ENCODE measurements around the gene TCF25. TPM values are rescaled to one million over a fixed set of nuclear protein-coding genes. Genes with fewer than 3 reads are reported as not detected.

TCF25 gene
- total RNA-seq, 1 experiment from 2014 or later, result 79.6 TPM

DNA sequence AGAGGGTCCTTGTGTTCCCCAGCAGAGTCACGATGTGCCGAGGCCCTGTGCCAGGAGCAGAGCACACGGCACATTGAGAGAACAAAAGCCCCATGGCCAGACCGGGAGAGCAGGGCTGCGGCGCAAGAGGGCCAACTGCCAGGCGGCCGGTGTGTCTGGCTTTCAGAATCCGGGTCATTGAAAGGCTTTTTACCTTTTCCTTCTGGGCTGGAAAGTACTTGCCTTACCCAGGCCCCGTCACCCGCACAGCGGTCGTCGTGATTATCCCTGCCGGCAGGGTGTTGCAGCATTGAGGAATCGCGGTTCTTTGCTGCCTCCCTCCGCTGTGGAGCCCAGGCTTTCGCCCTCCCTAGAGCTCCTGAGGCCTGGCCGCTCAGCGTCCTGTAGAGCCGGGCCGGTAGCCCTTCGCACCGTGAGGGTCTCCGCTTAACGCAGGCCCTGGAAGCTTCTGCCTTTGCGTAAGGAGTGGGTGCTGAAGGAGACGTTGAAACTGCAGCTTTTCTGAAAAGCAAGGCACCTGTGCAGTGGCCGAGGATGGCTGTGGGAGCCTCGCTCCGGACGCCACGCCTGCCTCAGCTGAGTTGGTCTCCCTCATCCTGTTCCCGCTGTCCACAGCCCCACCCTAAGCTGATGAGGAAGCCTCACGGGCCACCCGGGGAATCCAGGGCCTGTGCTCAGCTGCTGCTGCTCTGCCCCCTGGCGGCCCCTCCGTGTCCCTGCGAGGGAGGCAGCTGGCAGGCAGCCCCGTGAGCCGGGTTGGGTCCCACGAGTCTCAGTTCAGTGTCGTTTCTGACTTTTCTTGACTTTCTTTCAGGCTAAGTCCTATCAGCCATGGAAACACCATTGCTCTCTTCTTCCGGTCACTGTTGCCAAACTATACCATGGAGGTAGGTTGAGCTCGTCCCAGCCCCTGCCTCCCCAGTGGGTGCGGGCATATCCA lies 36.7 kb downstream of the TCF25 start:
- Histone ChIP-seq H3F3A (ENCODE audit: low read length, unreplicated experiment) (no peaks in the 10 kb centered on the region), H3K4me2 (ENCODE audit: low read length) (no peak overlapping the region), H4K20me1 (ENCODE audit: low read length) (no peaks in the 10 kb centered on the region), H3K79me2 (ENCODE audit: low read length) (no peaks in the 10 kb centered on the region), H2AFZ (ENCODE audit: low read length) (no peak overlapping the region), H3K36me3 (ENCODE audit: low read depth, low read length) (peaks cover 23% of the 10 kb centered on the region), H3K9me3 (ENCODE audit: low read length) (no peaks in the 10 kb centered on the region), H3K27ac (ENCODE audit: low read length) (no peak overlapping the region), H3K4me1 (ENCODE audit: insufficient read depth, low read length) (no peaks in the 10 kb centered on the region), H3K27me3 (ENCODE audit: low read length) (no peaks in the 10 kb centered on the region), H3K9me2 (replicated peaks; ENCODE audit: low read length) (no peaks in the 10 kb centered on the region), H3K9ac (ENCODE audit: low read length) (no peak overlapping the region), H3K4me3 (ENCODE audit: low read length) (no peak overlapping the region)
- no TSS peak for BruUV-seq (replicated peaks)
- ChIA-PET CTCF (no interaction called here), POLR2A (ENCODE audit: unreplicated experiment) (no interaction called here)
- TF ChIP-seq, protein P1, sequence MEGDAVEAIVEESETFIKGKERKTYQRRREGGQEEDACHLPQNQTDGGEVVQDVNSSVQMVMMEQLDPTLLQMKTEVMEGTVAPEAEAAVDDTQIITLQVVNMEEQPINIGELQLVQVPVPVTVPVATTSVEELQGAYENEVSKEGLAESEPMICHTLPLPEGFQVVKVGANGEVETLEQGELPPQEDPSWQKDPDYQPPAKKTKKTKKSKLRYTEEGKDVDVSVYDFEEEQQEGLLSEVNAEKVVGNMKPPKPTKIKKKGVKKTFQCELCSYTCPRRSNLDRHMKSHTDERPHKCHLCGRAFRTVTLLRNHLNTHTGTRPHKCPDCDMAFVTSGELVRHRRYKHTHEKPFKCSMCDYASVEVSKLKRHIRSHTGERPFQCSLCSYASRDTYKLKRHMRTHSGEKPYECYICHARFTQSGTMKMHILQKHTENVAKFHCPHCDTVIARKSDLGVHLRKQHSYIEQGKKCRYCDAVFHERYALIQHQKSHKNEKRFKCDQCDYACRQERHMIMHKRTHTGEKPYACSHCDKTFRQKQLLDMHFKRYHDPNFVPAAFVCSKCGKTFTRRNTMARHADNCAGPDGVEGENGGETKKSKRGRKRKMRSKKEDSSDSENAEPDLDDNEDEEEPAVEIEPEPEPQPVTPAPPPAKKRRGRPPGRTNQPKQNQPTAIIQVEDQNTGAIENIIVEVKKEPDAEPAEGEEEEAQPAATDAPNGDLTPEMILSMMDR (conservative IDR thresholded peaks at IDR 0.05; ENCODE audit: low read depth, low read length), result peak; percentile 73
- no peak for TF ChIP-seq EZH2phosphoT487 (IDR thresholded peaks at IDR 0.05; ENCODE audit: borderline replicate concordance, low read length)
- intact Hi-C loops (cut with micrococcal nuclease), result no loop called here
- peak; percentile 80 for ATAC-seq
- DNase-seq, result peak; percentile 53

DNA sequence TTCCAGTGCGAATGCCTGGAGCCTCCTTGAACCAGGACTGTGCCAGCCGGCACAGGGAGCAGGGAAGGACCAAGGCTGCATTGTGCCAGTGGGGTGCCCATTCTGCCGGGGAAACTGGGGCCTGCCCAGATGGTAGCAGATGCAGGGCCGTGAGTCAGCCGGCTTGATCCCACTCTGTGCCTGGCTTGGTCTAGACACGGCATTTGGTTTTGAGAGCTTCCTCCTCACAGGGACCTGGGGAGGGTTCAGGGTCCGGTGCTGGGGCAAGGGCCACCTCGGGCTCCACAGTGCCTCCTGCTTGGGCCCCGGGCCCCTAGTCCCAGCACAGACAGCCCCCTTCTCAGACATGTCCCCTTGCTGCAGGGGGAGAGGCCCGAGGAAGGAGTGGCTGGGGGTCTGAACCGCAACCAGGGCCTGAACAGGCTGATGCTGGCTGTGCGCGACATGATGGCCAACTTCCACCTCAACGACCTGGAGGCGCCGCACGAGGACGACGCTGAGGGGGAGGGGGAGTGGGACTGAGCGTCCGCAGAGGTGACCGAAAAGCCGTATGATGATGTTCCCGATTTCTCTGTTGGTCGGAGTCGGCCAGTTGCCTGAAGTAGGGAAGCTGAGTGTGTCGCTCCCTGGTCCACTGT lies 37.4 kb downstream of the TCF25 start:
- Histone ChIP-seq H3F3A (ENCODE audit: low read length, unreplicated experiment) (no peaks in the 10 kb centered on the region), H3K27ac (ENCODE audit: low read length) (no peak overlapping the region), H3K79me2 (ENCODE audit: low read length) (no peaks in the 10 kb centered on the region), H3K9me2 (replicated peaks; ENCODE audit: low read length) (no peaks in the 10 kb centered on the region), H3K4me2 (ENCODE audit: low read length) (no peak overlapping the region), H3K9me3 (ENCODE audit: low read length) (no peaks in the 10 kb centered on the region), H2AFZ (ENCODE audit: low read length) (no peak overlapping the region), H3K4me3 (ENCODE audit: low read length) (no peak overlapping the region), H3K27me3 (ENCODE audit: low read length) (no peaks in the 10 kb centered on the region), H3K4me1 (ENCODE audit: insufficient read depth, low read length) (no peaks in the 10 kb centered on the region), H4K20me1 (ENCODE audit: low read length) (no peaks in the 10 kb centered on the region), H3K36me3 (ENCODE audit: low read depth, low read length) (peaks cover 18% of the 10 kb centered on the region), H3K9ac (ENCODE audit: low read length) (no peak overlapping the region)
- TF ChIP-seq EZH2phosphoT487 (IDR thresholded peaks at IDR 0.05; ENCODE audit: borderline replicate concordance, low read length) (no peak), EZH2 (IDR thresholded peaks at IDR 0.05; ENCODE audit: low read length, unreplicated experiment) (no peak)
- TF ChIP-seq, protein P1 (conservative IDR thresholded peaks at IDR 0.05; ENCODE audit: low read depth, low read length), result no peak
- no peak for DNase-seq
- ATAC-seq, result no peak
- CTCF ChIA-PET, result no interaction called here
- BruUV-seq (replicated peaks), result no TSS peak
- POLR2A ChIA-PET (ENCODE audit: unreplicated experiment), result no interaction called here
- intact Hi-C loops (cut with micrococcal nuclease), result no loop called here

DNA sequence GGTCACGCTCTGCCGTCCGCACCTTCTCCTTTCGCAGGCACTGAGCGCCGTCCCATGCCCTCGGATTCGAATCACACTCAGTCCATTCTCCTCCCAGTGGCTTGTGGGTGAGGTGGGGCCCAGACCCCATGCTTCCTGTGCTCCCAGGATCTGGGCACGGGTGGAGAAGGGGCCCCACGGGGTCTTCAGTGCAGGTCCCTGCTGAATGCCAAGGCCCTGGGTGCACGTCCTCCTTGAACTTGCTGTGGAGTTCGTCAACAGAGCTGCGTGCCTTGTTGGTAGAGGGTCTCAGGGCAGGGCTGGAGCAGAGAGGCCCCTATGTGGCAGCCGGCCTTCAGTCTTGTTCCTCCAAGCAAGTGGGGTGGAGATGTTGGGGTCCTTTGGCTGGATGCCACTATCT lies 38.0 kb downstream of the TCF25 start:
- Histone ChIP-seq H3K4me1 (ENCODE audit: insufficient read depth, low read length) (no peaks in the 10 kb centered on the region), H3F3A (ENCODE audit: low read length, unreplicated experiment) (no peaks in the 10 kb centered on the region), H3K4me2 (ENCODE audit: low read length) (no peak overlapping the region), H3K36me3 (ENCODE audit: low read depth, low read length) (peaks cover 13% of the 10 kb centered on the region), H3K27me3 (ENCODE audit: low read length) (no peaks in the 10 kb centered on the region), H3K9me2 (replicated peaks; ENCODE audit: low read length) (no peaks in the 10 kb centered on the region), H3K79me2 (ENCODE audit: low read length) (no peaks in the 10 kb centered on the region), H2AFZ (ENCODE audit: low read length) (no peak overlapping the region), H3K27ac (ENCODE audit: low read length) (no peak overlapping the region), H4K20me1 (ENCODE audit: low read length) (no peaks in the 10 kb centered on the region), H3K9me3 (ENCODE audit: low read length) (no peaks in the 10 kb centered on the region), H3K4me3 (ENCODE audit: low read length) (no peak overlapping the region), H3K9ac (ENCODE audit: low read length) (no peak overlapping the region)
- no TSS peak for BruUV-seq (replicated peaks)
- ATAC-seq (no peak), DNase-seq (no peak)
- ChIA-PET CTCF (no interaction called here), POLR2A (ENCODE audit: unreplicated experiment) (no interaction called here)
- TF ChIP-seq EZH2phosphoT487 (IDR thresholded peaks at IDR 0.05; ENCODE audit: borderline replicate concordance, low read length) (no peak), EZH2 (IDR thresholded peaks at IDR 0.05; ENCODE audit: low read length, unreplicated experiment) (no peak)
- TF ChIP-seq, protein P1 (conservative IDR thresholded peaks at IDR 0.05; ENCODE audit: low read depth, low read length), result no peak
- intact Hi-C loops (cut with micrococcal nuclease), result no loop called here

All from PC-3 (cell line).